MM.1S (cell line): Measurements from ENCODE around the gene RSPH1.

Experiments
- DNase-seq: peaks from one replicate; pipeline ENCODE4 v3.0.0-alpha.2; 2015
- H2AFZ ChIP-seq: fragments of 300-600 bp; sonication (generic); 2 replicates; pipeline ENCODE4 v1.6.0; 2016; ENCODE audit warnings: antibody characterized with exemption, low read length
- H3F3A ChIP-seq: fragments of 300-600 bp; sonication (generic); 2 replicates; pipeline ENCODE4 v1.6.1; 2016; ENCODE audit warnings: mild to moderate bottlenecking, antibody characterized with exemption, low read length, moderate library complexity, mixed read lengths; ENCODE audit not compliant: insufficient read depth
- H3K27ac ChIP-seq: fragments of 300-600 bp; sonication (generic); 2 replicates; pipeline ENCODE4 v1.5.1; 2016; ENCODE audit warnings: mild to moderate bottlenecking, low read length
- H3K27me3 ChIP-seq: fragments of 300-600 bp; sonication (generic); replicated peaks from 2 replicates; pipeline ENCODE4 v1.6.0; 2016; ENCODE audit warnings: low read length; ENCODE audit not compliant: insufficient read depth
- H3K36me3 ChIP-seq: fragments of 300-600 bp; sonication (generic); replicated peaks from 2 replicates; pipeline ENCODE4 v1.6.1; 2016; ENCODE audit warnings: mild to moderate bottlenecking, low read length, mixed read lengths; ENCODE audit not compliant: insufficient read depth
- H3K4me1 ChIP-seq: fragments of 300-600 bp; sonication (generic); 2 replicates; pipeline ENCODE4 v1.6.1; 2016; ENCODE audit warnings: low read length, mixed read lengths
- H3K4me2 ChIP-seq: fragments of 300-600 bp; sonication (generic); 2 replicates; pipeline ENCODE4 v1.6.0; 2016; ENCODE audit warnings: low read depth, low read length
- H3K4me3 ChIP-seq: fragments of 300-600 bp; sonication (generic); 2 replicates; pipeline ENCODE4 v1.5.1; 2016; ENCODE audit warnings: low read length, mixed read lengths
- H3K79me2 ChIP-seq: fragments of 300-600 bp; sonication (generic); 2 replicates; pipeline ENCODE4 v1.6.1; 2016; ENCODE audit warnings: mixed run types, low read length, mixed read lengths
- H3K9ac ChIP-seq: fragments of 300-600 bp; sonication (generic); 2 replicates; pipeline ENCODE4 v1.6.1; 2016; ENCODE audit warnings: low read length, mixed read lengths
- H3K9me2 ChIP-seq: fragments of 300-600 bp; sonication (generic); replicated peaks from 2 replicates; pipeline ENCODE4 v1.6.1; 2016; ENCODE audit warnings: mild to moderate bottlenecking, low read length, mixed read lengths; ENCODE audit not compliant: insufficient read depth
- H3K9me3 ChIP-seq: fragments of 300-600 bp; sonication (generic); replicated peaks from 2 replicates; pipeline ENCODE4 v1.6.1; 2016; ENCODE audit warnings: mild to moderate bottlenecking, low read length, mixed read lengths; ENCODE audit not compliant: insufficient read depth
- H4K20me1 ChIP-seq: fragments of 300-600 bp; sonication (generic); 2 replicates; pipeline ENCODE4 v1.6.1; 2016; ENCODE audit warnings: mild to moderate bottlenecking, low read length, moderate library complexity, mixed read lengths; ENCODE audit not compliant: insufficient read depth
- CTCF ChIP-seq: fragments of 300-600 bp; sonication (generic); IDR thresholded peaks from 2 replicates; pipeline ENCODE4 v1.5.1; 2016; ENCODE audit warnings: antibody characterized with exemption, low read length, mixed read lengths
- EZH2 ChIP-seq: fragments of 300-600 bp; sonication (generic); optimal IDR thresholded peaks from 2 replicates; pipeline ENCODE3; 2017; ENCODE audit warnings: low read depth, mild to moderate bottlenecking, antibody characterized with exemption, low read length, mixed read lengths
- EZH2phosphoT487 ChIP-seq: fragments of 300-600 bp; sonication (generic); IDR thresholded peaks from 2 replicates; pipeline ENCODE4 v1.6.1; 2018; ENCODE audit warnings: antibody characterized with exemption, low read length

Gene RSPH1

GRCh38 chr21:42454786-42455185, 41.2 kb downstream of the RSPH1 start:
- no peak overlapping the region for H2AFZ ChIP-seq
- H3K9me3 ChIP-seq: no peaks in the 10 kb centered on the region
- no peaks in the 10 kb centered on the region for H3K9me2 ChIP-seq
- TF ChIP-seq EZH2 (no peak), EZH2phosphoT487 (no peak), CTCF (no peak)
- no peak overlapping the region for H3K4me3 ChIP-seq
- H3K36me3 ChIP-seq: no peaks in the 10 kb centered on the region
- no peak overlapping the region for H3K4me2 ChIP-seq
- peaks cover 46% of the 10 kb centered on the region for H3K27me3 ChIP-seq
- no peaks in the 10 kb centered on the region for H3K79me2 ChIP-seq
- DNase-seq: no peak
- no peak overlapping the region for H3K9ac ChIP-seq
- H3K27ac ChIP-seq: no peak overlapping the region
- peaks cover under 1% of the 10 kb centered on the region; the same call in 1 of the 2 replicates for H3K4me1 ChIP-seq
- H3F3A ChIP-seq: no peaks in the 10 kb centered on the region
- H4K20me1 ChIP-seq: no peaks in the 10 kb centered on the region

GRCh38 chr21:42453986-42454570, 41.9 kb downstream of the RSPH1 start:
- H3K4me3 ChIP-seq: no peak overlapping the region
- H3K4me2 ChIP-seq: no peak overlapping the region
- no peaks in the 10 kb centered on the region for H4K20me1 ChIP-seq
- H3K27me3 ChIP-seq: peaks cover 53% of the 10 kb centered on the region
- no peaks in the 10 kb centered on the region for H3K9me3 ChIP-seq
- H3K4me1 ChIP-seq: no peaks in the 10 kb centered on the region
- H3K9ac ChIP-seq: no peak overlapping the region
- no peaks in the 10 kb centered on the region for H3K79me2 ChIP-seq
- H2AFZ ChIP-seq: no peak overlapping the region
- no peak for TF ChIP-seq EZH2phosphoT487
- TF ChIP-seq EZH2: no peak
- no peak for TF ChIP-seq CTCF
- no peaks in the 10 kb centered on the region for H3F3A ChIP-seq
- no peaks in the 10 kb centered on the region for H3K36me3 ChIP-seq
- H3K27ac ChIP-seq: no peak overlapping the region
- no peaks in the 10 kb centered on the region for H3K9me2 ChIP-seq
- DNase-seq: no peak

GRCh38 chr21:42453224-42453985, 42.6 kb downstream of the RSPH1 start:
- Histone ChIP-seq H3K9ac (no peak overlapping the region), H3K9me3 (no peaks in the 10 kb centered on the region), H3K36me3 (no peaks in the 10 kb centered on the region), H3F3A (no peaks in the 10 kb centered on the region), H3K27me3 (peaks cover 56% of the 10 kb centered on the region), H4K20me1 (no peaks in the 10 kb centered on the region), H3K27ac (no peak overlapping the region), H3K79me2 (no peaks in the 10 kb centered on the region), H2AFZ (no peak overlapping the region), H3K4me2 (no peak overlapping the region), H3K4me1 (no peaks in the 10 kb centered on the region), H3K4me3 (no peak overlapping the region), H3K9me2 (no peaks in the 10 kb centered on the region)
- no peak for TF ChIP-seq CTCF
- TF ChIP-seq EZH2phosphoT487: no peak
- no peak for TF ChIP-seq EZH2
- no peak for DNase-seq
